HG03196 (cell line): ENCODE measurements around the gene CCDC102B.
"Not testable (repeated sequence)": the region's sequence is repeated elsewhere in the genome, so short reads cannot be mapped to it uniquely, and the experiment has no call there.

ENCODE experiments used
- ATAC-seq: cut with Tn5 transposase; IDR thresholded peaks from one replicate; pipeline ENCODE4 v1.9.1; 2021; ENCODE audit not compliant: unreplicated experiment

CCDC102B gene

GRCh38 chr18:68797871-68798270 is at the start of gene CCDC102B:
Gene CCDC102B (plus strand): TSS chr18:68798080. CDS start chr18:68836764, 38,684 bp downstream.
- ATAC-seq = no peak

GRCh38 chr18:68757126-68757525 is 40.8 kb upstream of the CCDC102B start:
- no peak for ATAC-seq

GRCh38 chr18:68759308-68759707 is 38.6 kb upstream of the CCDC102B start:
- no peak for ATAC-seq

- no peak for ATAC-seq
These were observed 34.8 kb upstream of the CCDC102B start for GRCh38 chr18:68763083-68763482.

GRCh38 chr18:68764016-68764415 is 33.9 kb upstream of the CCDC102B start:
- no peak for ATAC-seq

- ATAC-seq = no peak
These were observed 31.4 kb upstream of the CCDC102B start for GRCh38 chr18:68766433-68766832.

GRCh38 chr18:68769461-68769860 is 28.4 kb upstream of the CCDC102B start:
- ATAC-seq = no peak

- no peak for ATAC-seq
These were observed 25.6 kb upstream of the CCDC102B start for GRCh38 chr18:68772268-68772667.

GRCh38 chr18:68778280-68778886 is 19.5 kb upstream of the CCDC102B start:
- no peak for ATAC-seq

GRCh38 chr18:68779169-68779568 is 18.7 kb upstream of the CCDC102B start:
- ATAC-seq = no peak

- ATAC-seq = no peak
These were observed 16.9 kb upstream of the CCDC102B start for GRCh38 chr18:68780802-68781635.

- no peak for ATAC-seq
These were observed 14.4 kb upstream of the CCDC102B start for GRCh38 chr18:68783506-68783905.

- ATAC-seq = no peak
These were observed 13.8 kb upstream of the CCDC102B start for GRCh38 chr18:68784071-68784470.

GRCh38 chr18:68790290-68790689 is 7.6 kb upstream of the CCDC102B start:
- ATAC-seq = not testable (repeated sequence)

GRCh38 chr18:68791801-68792200 is 6.1 kb upstream of the CCDC102B start:
- ATAC-seq = no peak

- ATAC-seq = no peak
These were observed 3.9 kb upstream of the CCDC102B start for GRCh38 chr18:68793951-68794350.

GRCh38 chr18:68796936-68797690 is 767 bp upstream of the CCDC102B start:
- ATAC-seq = no peak

- no peak for ATAC-seq
These were observed 2.2 kb downstream of the CCDC102B start for GRCh38 chr18:68800075-68800474.

GRCh38 chr18:68803356-68803755 is 5.5 kb downstream of the CCDC102B start:
- ATAC-seq = no peak

- ATAC-seq = no peak
These were observed 19.7 kb downstream of the CCDC102B start for GRCh38 chr18:68817584-68817983.

GRCh38 chr18:68818584-68818983 is 20.7 kb downstream of the CCDC102B start:
- ATAC-seq = no peak

- ATAC-seq = no peak
These were observed 25.0 kb downstream of the CCDC102B start for GRCh38 chr18:68822926-68823325.
